Erythroblast (primary cell): ENCODE data around the gene VAV3.
"Not testable (repeated sequence)": the region's sequence is repeated elsewhere in the genome, so short reads cannot be mapped to it uniquely, and the experiment has no call there.

ENCODE experiments used
- DNase-seq, 2 experiments: peaks; one replicate each; lab custom pipeline; 2025; lab: John Stamatoyannopoulos, UW
- GATA1 ChIP-seq: IDR thresholded peaks from 2 replicates; pipeline ENCODE4 v1.6.1; 2011; ENCODE audit warnings: low read depth, mild to moderate bottlenecking, control low read depth, low read length, moderate library complexity
- POLR2A ChIP-seq: IDR thresholded peaks from 2 replicates; pipeline ENCODE4 v1.6.1; 2011; ENCODE audit warnings: mild to moderate bottlenecking, low read length

The VAV3 gene

DNA sequence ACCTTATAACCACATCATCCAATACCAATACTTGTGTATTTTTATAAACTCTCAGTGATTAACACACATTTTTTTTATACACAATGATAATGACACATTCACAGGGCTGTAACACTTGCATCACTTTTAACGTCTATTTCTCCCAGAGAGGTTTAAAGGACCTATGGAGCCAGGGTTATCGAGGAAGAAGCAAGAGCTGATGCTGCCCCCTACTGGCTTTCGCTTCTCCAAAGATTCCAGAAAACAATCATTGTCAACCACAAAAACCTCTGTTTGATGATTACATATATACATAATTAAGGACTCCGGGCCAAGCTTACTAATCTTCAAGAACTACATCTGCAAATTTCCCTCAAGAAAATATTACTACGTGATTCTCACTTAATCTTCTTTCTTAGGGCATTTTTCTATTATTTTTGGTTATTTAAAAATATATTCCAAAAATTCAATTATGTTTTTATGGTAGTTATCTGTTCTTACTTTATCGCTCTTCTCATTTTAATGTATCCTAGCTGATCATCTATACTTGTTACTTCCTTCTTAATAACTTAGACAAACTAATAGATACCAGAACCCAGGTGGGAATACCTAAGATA lies 214.5 kb downstream of the VAV3 start:
- TF ChIP-seq POLR2A (no peak), GATA1 (no peak)
- peak; percentile 52 to 63 for DNase-seq

DNA sequence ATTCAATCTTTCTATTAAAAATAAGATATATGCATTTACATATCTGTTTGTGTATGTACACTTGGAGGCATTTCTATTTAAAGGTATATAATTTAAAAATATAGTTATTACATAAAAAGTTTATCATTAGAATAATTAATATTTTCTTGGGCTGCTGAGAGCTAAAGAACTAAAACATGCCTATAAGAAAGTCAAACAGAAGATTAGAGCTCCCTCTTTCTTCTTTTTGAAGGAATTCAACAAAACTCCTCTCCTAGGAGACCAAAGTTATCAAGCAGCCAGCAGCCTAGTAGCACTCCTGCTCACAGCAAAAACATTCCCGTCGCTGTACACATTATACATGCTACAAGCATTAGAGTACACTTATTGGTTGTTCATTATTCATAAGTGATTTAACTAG lies 216.4 kb downstream of the VAV3 start:
- TF ChIP-seq GATA1: no peak
- TF ChIP-seq POLR2A: no peak
- DNase-seq: no peak

DNA sequence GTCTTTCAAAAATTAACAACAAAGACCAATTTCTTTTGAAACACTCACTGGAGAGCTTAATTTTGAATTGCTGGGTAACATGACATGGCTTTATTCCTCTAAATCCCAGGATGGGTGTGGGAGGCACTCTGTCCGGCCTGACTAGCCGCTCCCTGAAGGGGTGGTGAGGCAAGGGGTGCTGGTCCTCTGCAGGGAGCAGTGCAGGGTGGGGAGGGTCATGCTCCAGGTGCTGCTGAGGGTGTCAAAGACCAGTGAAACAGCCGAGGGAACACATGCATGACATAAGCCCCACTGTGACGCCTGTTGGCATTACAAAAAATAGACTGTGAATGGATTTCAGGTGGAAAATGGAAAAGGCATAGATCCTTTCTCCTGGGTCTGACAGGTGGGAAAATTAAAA lies 223.7 kb downstream of the VAV3 start:
- no peak for TF ChIP-seq POLR2A
- no peak for TF ChIP-seq GATA1
- no peak for DNase-seq

DNA sequence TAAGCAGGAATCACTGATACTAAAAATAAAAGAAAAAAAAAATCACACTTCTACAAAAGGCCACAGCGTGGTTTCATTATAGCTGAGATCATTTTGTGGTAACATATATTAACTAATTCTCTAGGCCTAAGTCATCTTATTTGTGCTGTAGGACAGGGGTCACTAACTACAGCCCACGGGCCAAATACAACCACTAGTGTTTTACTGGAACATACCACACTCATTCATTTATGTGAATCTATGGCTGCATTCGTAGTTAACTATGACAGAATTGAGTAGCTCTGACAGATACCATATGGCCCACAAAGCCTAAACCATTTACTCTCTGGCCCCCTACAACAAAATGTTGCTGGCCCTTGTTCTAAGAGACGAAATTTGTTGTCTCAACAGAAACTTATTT lies 224.4 kb downstream of the VAV3 start:
- TF ChIP-seq POLR2A (no peak), GATA1 (no peak)
- DNase-seq: no peak

DNA sequence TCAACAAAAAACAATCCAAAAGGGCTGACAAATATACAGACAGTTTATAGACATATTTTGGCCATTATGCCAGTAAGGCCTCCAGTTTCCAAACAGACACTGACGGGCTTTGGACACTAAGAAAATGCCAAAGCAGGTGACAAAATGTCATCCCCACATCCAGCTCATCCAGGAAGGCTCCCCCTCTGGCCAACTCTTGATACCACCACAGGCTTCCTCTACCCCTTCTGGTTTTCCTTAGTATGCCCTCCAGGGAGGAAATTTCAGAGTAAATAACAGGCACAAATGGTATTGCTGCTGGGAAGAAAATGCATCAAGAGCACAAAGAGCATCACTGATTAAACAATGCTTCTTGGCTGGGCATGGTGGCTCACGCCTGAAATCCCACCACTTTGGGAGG lies 225.3 kb downstream of the VAV3 start:
- no peak for DNase-seq
- TF ChIP-seq GATA1: no peak
- TF ChIP-seq POLR2A: no peak

DNA sequence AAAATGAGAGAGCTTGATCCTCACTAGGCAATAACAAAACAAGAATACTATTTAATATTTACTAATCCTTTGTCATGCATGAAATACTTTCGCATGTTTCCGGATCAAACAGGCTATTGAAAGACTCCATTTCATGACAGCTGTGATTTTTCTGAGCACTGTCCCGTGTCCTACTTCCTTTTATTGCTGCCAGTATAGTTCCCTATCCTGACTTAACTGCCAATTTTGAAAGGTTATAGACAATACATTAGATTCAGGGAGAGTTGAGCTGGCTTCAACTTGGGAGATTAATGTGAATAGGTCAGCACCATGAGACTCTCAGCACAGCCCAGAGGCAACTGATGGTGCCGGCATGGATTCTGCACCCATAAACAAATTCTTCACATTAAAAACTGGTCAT lies 225.8 kb downstream of the VAV3 start:
- TF ChIP-seq POLR2A: no peak
- TF ChIP-seq GATA1: no peak
- no peak for DNase-seq

DNA sequence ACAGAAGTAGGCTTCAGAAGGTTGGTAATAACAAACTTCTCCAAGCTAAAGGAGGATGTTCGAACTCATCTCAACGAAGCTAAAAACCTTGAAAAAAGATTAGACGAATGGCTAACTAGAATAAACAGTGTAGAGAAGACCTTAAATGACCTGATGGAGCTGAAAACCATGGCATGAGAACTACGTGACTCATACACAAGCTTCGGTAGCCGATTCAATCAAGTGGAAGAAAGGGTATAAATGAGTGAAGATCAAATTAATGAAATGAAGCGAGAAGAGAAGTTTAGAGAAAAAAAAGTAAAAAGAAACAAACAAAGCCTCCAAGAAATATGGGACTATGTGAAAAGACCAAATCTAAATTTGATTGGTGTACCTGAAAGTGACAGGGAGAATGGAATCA lies 231.6 kb downstream of the VAV3 start:
- DNase-seq: not testable (repeated sequence)

DNA sequence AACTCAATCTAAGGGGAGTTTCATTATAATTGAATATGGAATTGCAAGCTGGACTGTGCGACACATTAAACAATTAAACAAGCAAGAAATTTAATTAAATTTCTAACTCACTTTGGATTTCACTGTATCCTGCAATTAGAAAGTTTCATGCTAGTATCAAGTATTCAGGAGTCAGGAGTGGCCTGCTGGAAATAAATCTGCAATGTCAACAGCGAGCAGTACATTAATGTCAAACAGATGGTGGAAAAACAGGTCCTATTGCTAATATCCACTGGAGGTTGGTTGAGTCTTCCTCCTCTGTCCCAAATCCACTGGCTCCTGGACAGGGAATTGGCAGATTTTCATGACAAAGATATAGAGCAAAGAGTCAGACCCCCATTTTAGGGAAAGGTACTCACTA lies 237.1 kb downstream of the VAV3 start:
- TF ChIP-seq POLR2A (no peak), GATA1 (no peak)
- DNase-seq: no peak

DNA sequence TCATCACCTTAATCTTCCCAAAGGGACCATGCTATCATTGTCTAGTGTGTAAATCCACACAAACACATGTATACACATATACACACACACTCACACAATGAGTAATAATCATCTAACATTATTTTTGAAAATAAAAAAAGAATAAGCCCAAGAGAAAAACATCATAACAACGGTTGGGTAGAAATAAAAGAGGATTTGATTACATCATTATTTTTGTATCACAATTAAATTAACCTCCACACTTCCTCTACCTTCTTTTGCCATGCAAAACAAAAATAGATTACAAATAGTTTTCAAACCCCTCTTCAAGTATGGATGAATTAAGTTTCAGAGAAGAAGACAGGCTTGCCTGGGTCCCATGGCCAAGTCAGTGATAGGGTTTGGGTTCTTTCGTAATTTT lies 238.1 kb downstream of the VAV3 start:
- TF ChIP-seq GATA1 (no peak), POLR2A (no peak)
- DNase-seq: no peak

DNA sequence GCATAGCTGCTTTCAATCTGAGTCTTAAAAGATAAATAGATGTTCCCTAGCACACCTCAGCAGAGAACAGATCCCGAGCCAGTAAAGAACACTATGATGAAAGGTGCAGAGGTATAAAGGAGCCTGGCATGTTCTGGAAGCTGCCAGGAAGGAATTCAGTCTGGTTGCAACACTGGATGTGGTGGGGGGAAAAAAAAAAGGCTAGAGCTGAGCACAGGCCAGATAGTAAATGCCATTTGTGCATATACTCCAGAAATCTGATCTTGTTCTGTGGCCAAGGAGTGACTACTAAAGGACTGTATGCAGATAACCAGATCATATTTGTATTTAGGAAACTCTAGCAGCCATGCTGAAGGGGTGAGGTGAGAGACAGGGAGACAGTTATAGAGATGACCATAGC lies 240.3 kb downstream of the VAV3 start:
- DNase-seq: no peak
- TF ChIP-seq POLR2A (no peak), GATA1 (no peak)

DNA sequence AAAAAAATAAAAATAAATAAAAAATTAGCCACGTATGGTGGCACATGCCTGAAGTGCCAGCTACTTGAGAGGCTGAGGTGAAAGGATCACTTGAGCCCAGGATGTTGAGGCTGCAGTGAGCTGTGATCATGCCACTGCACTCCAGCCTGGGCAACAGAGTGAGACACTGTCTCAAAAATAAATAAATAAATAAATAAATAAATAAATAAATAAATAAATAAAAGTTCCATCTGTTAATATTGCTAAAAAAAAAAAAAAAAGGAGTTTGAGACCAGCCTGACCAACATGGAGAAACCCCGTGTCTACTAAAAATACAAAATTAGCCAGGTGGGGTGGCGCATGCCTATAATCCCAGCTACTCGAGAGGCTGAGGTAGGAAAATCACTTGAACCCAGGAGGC lies 244.8 kb downstream of the VAV3 start:
- not testable (repeated sequence) for DNase-seq

DNA sequence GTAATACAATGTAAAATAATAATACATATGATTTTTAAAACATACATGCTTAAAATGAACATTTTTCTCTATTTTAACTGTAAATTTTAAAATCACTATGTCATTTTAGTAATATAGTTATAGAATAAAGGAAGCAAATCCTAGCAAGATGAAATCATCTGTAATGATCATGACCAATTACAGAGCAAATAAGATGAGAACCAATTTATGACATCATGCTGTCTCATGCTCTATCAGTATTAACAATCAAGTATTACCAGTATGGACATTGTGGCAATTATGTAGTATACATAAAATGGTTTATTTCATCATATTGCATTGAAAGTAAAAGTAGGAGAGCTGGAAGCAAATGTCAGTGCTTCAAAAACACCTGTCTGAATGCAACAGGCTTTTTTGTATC lies 255.0 kb downstream of the VAV3 start:
- TF ChIP-seq POLR2A (no peak), GATA1 (no peak)
- DNase-seq: no peak

DNA sequence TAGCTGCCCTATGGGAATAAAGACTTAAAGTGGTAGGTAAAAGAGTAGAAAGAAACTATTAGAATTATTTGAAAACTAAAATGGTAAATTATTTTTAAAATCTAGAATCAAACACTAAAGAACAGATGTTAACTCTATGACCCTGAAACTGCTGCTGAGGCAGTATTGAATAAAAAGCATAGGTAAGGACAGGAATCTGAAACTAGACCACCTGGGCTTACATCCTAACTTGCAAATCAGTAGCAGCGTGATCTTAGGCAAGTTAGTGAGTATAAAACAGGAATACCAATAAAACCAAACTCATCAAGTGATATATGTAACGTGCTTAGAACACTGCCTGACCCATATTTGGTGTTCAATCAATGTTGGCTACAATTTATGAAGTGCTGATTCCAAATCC lies 257.9 kb downstream of the VAV3 start:
- no peak for DNase-seq
- TF ChIP-seq GATA1: no peak
- TF ChIP-seq POLR2A: no peak

DNA sequence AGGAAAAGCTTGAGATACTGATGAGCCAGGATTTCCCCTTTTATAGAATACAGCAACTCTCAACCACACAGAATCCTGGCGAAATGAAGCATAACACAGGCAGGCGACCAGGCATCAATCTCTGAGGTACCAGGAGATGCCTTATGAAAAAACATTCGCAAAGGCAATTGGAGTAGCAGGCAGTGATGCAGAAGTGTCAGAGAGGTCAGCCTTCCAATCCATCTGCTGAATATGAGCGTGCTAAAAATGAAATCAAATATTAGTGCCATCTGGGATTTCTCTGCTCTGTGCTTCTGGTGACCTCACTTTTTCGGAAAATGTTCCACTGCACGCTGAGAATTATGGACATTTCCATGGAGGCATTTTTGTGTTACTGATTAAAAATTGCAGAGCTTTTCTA lies 258.8 kb downstream of the VAV3 start:
- no peak for DNase-seq
- TF ChIP-seq GATA1 (no peak), POLR2A (no peak)

DNA sequence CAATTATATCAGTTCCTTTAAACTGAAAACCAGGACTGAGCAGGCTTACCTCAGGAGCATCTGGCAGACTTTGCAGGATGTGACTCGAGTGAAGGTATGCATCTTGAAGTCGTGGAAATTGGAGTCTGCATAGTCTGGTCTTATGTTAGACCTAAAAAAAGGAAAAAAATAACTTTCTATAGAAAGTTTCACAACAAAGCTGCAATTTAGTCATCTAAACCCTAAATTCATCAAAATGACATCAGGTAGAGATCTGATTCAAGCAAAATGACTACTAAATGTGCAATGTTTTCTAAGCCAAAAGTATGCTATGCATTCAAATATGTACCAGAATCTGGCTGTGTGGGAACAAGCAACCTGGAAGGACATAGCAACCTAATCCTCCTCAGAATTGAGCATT lies 260.1 kb downstream of the VAV3 start:
- no peak for DNase-seq
- no peak for TF ChIP-seq POLR2A
- no peak for TF ChIP-seq GATA1
